Activated T-helper 17 cell treated with anti-CD3 and anti-CD28 coated beads, Interleukin-2, amount 50 U/mL, for 72 hours (primary cell): ENCODE measurements around the gene FBXO5. TPM values are rescaled to one million over a fixed set of nuclear protein-coding genes. Genes with fewer than 3 reads are reported as not detected.
"Not testable (repeated sequence)": the region's sequence is repeated elsewhere in the genome, so short reads cannot be mapped to it uniquely, and the experiment has no call there.

Source experiments
- ATAC-seq: fragments of 150-1000 bp; cut with Tn5 transposase; replicated peaks from 2 replicates; pipeline ENCODE4 v1.10.0; 2021; ENCODE audit warnings: mild to moderate bottlenecking, moderate library complexity
- H3K27ac Mint-ChIP-seq: one replicate; pipeline ENCODE4 v1.8.0; 2022; ENCODE audit warnings: mixed read lengths
- H3K27me3 Mint-ChIP-seq: one replicate; pipeline ENCODE4 v1.8.0; 2022; ENCODE audit warnings: mixed read lengths
- H3K36me3 Mint-ChIP-seq: one replicate; pipeline ENCODE4 v1.8.0; 2022; ENCODE audit warnings: low read depth, mild to moderate bottlenecking, mixed read lengths
- H3K4me1 Mint-ChIP-seq: one replicate; pipeline ENCODE4 v1.8.0; 2022; ENCODE audit warnings: mixed read lengths
- H3K4me3 Mint-ChIP-seq: one replicate; pipeline ENCODE4 v1.8.0; 2022; ENCODE audit warnings: mild to moderate bottlenecking, mixed read lengths
- H3K9me3 Mint-ChIP-seq: one replicate; pipeline ENCODE4 v1.8.0; 2022; ENCODE audit warnings: mixed read lengths
- total RNA-seq, 2 donors: library from RNA; stranded (reverse); gene quantifications; one replicate each; pipeline ENCODE4 v1.2.3, GENCODE V29; 2022

FBXO5 gene
- total RNA-seq, 2 donors from 2014 or later, result 39.7 to 41.4 TPM

- no peak for ATAC-seq
- peaks cover 89% of the 10 kb centered on the region for H3K36me3 Mint-ChIP-seq
- peak overlapping the region; percentile 88 for H3K4me3 Mint-ChIP-seq
- peaks cover 27% of the 10 kb centered on the region for H3K4me1 Mint-ChIP-seq
- H3K27ac Mint-ChIP-seq, result no peak overlapping the region
- H3K27me3 Mint-ChIP-seq, result no peaks in the 10 kb centered on the region
- no peaks in the 10 kb centered on the region for H3K9me3 Mint-ChIP-seq
Measured at GRCh38 chr6:152980656-152981055, 2.2 kb downstream of the FBXO5 start.

DNA sequence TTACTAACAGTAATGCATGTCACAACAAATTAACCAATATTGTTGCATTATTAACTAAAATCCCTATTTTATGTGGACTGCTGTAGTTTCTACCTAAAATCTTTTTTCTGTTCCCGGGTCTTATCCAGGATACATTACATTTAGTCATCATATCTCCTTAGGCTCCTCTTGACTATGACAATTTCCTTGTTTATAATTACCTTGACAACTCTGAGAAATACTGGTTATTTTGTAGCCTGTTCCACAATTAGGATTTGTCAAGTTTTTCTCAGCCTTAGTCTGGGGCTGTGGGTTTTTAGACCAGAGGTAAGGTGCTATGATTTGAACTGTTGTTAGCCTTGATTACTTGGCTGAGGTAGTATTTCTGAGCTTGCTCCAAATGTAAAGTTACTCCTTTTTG is 3.7 kb downstream of the FBXO5 start:
- no peak for ATAC-seq
- H3K4me3 Mint-ChIP-seq, result peak overlapping the region; percentile 88
- no peak overlapping the region for H3K27ac Mint-ChIP-seq
- no peaks in the 10 kb centered on the region for H3K27me3 Mint-ChIP-seq
- peaks cover 29% of the 10 kb centered on the region for H3K4me1 Mint-ChIP-seq
- peaks cover 92% of the 10 kb centered on the region for H3K36me3 Mint-ChIP-seq
- no peaks in the 10 kb centered on the region for H3K9me3 Mint-ChIP-seq

DNA sequence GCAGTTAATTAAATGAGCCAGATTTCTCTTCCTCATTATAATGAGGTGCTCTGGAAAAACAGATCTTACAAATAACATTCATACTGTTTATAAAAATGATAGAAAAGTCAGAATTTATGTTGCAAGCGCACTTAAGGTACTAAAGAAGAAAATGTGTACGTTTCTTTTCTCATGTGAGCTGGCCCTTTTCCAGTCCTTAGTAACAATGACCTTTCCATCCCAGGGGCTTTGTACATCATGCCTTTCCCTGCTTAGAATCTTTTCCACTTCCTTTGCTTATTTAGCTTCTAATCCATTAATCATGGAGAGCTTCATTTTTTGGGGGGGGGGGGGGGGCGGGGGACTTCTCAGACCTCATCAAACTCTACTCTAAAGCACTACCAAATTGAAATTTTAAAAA is 4.8 kb downstream of the FBXO5 start:
- Mint-ChIP-seq H3K36me3 (peaks cover 92% of the 10 kb centered on the region), H3K4me3 (no peak overlapping the region), H3K27me3 (no peaks in the 10 kb centered on the region), H3K4me1 (peaks cover 29% of the 10 kb centered on the region), H3K9me3 (no peaks in the 10 kb centered on the region), H3K27ac (no peak overlapping the region)
- ATAC-seq, result no peak

- Mint-ChIP-seq H3K27me3 (no peaks in the 10 kb centered on the region), H3K36me3 (peaks cover 93% of the 10 kb centered on the region), H3K4me1 (peaks cover 29% of the 10 kb centered on the region), H3K4me3 (no peak overlapping the region), H3K9me3 (no peaks in the 10 kb centered on the region), H3K27ac (no peak overlapping the region)
- no peak for ATAC-seq
Measured at GRCh38 chr6:152977556-152977955, 5.3 kb downstream of the FBXO5 start.

DNA sequence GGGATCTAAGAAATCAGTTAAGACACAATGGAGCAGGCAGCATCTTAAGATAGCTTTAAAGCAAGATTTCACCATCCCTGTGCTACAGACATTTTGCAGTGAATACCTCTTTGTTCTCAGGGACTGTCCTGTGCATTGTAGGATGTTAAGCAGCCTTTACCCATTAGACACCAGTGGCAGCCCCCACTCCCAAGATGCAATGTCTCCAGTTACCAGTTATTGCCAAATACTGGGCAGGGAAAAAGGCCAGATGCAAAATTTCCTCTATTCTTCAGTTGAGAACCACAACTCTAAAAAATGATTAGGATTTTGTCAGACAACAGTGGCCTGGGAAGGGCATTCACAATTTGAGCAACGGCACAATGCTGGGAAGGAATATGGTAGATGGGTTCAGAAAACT is 6.1 kb downstream of the FBXO5 start:
- H3K36me3 Mint-ChIP-seq, result peaks cover 97% of the 10 kb centered on the region
- H3K27ac Mint-ChIP-seq, result no peak overlapping the region
- no peaks in the 10 kb centered on the region for H3K9me3 Mint-ChIP-seq
- no peaks in the 10 kb centered on the region for H3K27me3 Mint-ChIP-seq
- ATAC-seq, result no peak
- peaks cover 29% of the 10 kb centered on the region for H3K4me1 Mint-ChIP-seq
- H3K4me3 Mint-ChIP-seq, result peak overlapping the region; percentile 64

GRCh38 chr6:152975204-152975915 is 7.5 kb downstream of the FBXO5 start:
- peak overlapping the region; percentile 64 for H3K4me3 Mint-ChIP-seq
- no peaks in the 10 kb centered on the region for H3K27me3 Mint-ChIP-seq
- no peak for ATAC-seq
- H3K4me1 Mint-ChIP-seq, result peaks cover 23% of the 10 kb centered on the region
- H3K27ac Mint-ChIP-seq, result no peak overlapping the region
- H3K36me3 Mint-ChIP-seq, result peaks cover 99% of the 10 kb centered on the region
- no peaks in the 10 kb centered on the region for H3K9me3 Mint-ChIP-seq

DNA sequence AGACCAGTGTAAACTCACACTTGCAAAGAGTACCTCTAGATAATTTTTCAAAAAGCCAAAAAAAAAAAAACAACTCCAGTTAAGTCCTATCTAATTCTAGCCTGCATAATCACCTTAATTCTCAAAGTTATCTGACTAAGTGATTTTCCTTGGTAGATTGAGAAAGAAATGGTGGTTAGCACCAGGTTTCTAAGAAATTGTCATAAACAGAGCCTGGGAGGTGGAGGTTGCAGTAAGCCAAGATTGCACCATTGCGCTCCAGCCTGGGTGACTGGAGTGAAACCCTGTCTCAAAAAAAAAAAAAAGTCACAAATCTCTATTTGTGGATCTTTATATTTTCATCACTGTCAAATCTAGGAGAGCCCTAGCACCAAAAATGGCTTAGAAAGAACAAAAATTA is 8.9 kb downstream of the FBXO5 start:
- Mint-ChIP-seq H3K9me3 (peaks cover 7% of the 10 kb centered on the region), H3K36me3 (peaks cover 97% of the 10 kb centered on the region), H3K27ac (no peak overlapping the region), H3K4me1 (peaks cover 17% of the 10 kb centered on the region), H3K4me3 (peak overlapping the region; percentile 4), H3K27me3 (no peaks in the 10 kb centered on the region)
- ATAC-seq, result no peak

DNA sequence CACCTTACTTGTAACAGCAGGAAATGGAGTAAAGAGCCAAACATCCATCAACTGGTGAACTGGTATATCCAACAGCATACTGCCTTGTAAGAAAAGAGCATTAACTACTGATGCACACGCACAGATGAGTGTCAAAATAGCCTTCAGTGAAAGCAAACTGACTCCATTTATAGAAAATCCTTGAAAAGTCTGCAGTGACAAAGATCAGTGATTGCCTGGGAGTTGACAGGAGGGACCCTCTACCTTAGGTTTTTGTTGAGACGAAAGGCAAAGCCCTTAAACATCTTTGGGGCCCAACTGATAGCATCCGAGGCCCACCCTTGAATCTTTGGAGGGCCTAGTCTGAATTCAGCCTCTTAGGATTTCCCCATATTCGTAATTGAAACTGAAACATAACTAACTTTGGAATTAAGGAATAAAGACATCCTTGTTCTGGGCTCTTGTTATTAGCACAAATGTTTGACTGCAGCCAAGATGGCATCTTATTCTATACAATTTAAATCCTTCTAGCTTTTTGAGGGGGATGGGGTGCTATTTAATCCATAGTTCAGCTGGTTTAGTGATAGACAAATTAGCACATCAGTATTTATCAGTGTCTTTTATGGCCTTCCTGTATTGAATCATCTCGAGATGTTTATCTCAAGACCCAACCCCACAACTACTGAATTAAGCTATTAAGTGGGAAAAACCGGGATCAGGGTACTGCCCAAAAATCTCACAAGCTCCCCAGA is 13.0 kb downstream of the FBXO5 start:
- Mint-ChIP-seq H3K9me3 (peaks cover 15% of the 10 kb centered on the region), H3K27me3 (no peaks in the 10 kb centered on the region), H3K4me3 (no peak overlapping the region), H3K27ac (no peak overlapping the region), H3K4me1 (peaks cover under 1% of the 10 kb centered on the region), H3K36me3 (peaks cover 57% of the 10 kb centered on the region)
- no peak for ATAC-seq

DNA sequence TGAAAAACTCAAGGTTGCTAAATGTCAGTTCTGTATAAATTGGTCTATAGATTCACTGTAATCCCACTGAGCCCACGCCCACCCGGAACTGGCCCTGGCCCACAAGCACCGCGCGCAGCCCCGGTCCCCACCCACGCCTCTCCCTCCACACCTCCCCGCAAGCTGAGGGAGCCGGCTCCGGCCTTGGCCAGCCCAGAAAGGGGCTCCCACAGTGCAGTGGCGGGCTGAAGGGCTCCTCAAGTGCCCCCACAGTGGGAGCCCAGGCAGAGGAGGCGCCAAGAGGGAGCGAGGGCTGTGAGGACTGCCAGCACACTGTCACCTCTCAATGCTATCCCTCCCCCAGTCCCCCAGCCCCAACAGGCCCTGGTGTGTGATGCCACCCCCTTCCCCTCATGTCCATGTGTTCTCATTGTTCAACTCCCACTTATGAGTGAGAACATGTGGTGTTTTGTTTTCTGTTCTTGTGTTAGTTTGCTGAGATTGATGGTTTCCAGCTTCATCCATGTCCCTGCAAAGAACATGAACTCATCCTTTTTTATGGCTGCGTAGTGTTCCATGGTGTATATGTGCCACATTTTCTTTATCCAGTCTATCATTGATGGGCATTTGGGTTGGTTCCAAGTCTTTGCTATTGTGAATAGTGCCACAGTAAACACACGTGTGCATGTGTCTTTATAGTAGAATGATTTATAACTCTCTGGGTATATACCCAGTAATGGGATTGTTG is 16.5 kb downstream of the FBXO5 start:
- Mint-ChIP-seq H3K36me3 (peaks cover 22% of the 10 kb centered on the region), H3K9me3 (peaks cover 15% of the 10 kb centered on the region)
- H3K4me1 Mint-ChIP-seq, H3K27ac Mint-ChIP-seq, H3K27me3 Mint-ChIP-seq, H3K4me3 Mint-ChIP-seq, ATAC-seq: not testable (repeated sequence)

DNA sequence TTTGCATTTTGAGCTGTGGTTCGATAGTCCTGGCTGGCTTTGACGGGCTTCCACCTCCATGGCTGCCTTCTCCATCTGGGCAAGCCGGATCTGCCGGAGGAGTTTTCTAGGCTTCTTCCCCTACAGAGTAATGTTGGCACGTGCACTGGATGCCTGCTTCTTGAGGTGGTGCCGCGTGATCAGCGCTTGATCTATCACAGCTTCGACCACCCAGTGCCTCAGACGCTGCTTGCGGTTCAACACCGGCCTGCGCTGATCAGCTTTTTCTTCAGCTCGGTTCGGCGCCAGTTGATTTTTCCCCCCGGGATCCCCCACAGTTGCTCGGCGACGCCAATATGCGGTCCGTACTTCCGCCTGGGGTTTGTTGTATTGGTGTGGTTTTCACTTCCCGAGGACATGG is 23.5 kb downstream of the FBXO5 start:
- Mint-ChIP-seq H3K36me3 (no peaks in the 10 kb centered on the region), H3K27ac (no peak overlapping the region)

DNA sequence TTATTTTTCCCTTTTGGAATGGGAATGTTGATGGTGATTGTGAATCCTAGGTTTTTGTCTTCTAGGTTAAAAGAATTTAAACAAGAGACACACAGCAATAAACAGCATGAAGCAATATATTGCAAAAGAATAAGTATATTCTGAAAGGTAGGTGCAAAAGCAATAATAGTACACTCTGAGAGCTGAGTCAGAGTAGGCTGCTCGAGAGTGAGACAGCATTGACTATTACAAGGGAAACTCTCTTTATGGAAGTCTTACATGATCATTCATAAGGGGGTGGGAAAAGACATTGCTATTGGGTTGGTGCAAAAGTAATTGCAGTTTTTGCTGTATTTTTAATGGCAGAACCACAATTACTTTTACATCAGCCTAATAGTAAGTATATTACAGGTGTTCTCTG is 25.0 kb downstream of the FBXO5 start:
- Mint-ChIP-seq H3K27ac (no peak overlapping the region), H3K4me1 (no peaks in the 10 kb centered on the region), H3K36me3 (no peaks in the 10 kb centered on the region), H3K9me3 (no peaks in the 10 kb centered on the region), H3K4me3 (no peak overlapping the region), H3K27me3 (peaks cover 19% of the 10 kb centered on the region)
- no peak for ATAC-seq

More for the DNA sequence above, 23.5 kb downstream of the FBXO5 start:
- Mint-ChIP-seq H3K4me3 (no peak overlapping the region), H3K9me3 (no peaks in the 10 kb centered on the region), H3K27me3 (peaks cover 15% of the 10 kb centered on the region), H3K4me1 (no peaks in the 10 kb centered on the region)
- ATAC-seq, result no peak

DNA sequence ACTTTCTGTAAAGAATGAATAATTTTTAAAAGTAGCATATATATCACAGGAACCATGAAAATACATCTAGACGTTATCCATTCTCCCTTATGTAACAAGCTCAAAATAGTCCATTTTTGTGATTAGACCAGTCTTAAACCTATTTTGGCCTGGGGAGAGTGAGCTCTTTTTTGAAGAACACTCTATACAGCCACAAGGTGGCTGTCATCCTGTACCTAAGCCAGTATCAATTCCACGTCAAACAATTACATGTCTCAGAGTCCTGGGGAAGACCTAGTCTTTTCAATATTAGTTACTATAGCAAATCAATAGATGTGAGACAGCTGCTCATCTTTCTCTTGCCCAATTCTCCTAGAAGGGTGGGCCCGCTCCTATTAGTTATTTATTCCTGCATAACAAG is 28.4 kb downstream of the FBXO5 start:
- H3K4me1 Mint-ChIP-seq, result no peaks in the 10 kb centered on the region
- no peak for ATAC-seq

DNA sequence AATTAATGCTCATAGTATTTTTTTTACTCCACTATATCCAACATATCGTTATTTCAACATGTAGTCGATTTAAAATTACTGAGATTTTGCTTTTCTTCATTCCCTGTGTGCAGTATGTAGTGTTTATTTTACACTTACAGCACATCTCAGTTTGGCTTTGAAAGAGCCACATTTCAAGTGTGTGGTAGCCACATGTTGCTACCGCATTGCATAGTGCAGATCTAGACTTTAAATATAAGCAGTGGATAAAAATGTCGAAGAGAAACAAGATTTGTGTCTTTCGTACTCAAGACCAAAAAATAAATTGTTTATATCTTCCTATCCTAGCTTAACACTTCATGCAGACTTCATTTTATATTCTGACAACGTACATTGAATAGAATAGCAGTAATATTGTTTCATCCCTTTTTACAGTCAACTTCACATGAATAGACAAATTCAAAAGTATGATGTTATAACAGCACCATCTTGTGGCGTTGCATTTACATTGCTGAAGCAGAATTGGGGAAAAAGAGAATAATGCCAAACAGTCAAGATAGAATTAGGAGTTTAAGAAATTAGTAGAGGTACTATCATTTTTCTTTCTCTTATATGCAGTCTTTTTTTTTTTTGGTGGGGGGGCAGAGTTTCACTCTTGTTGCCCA is 29.9 kb downstream of the FBXO5 start:
- Mint-ChIP-seq H3K27me3 (peaks cover 16% of the 10 kb centered on the region), H3K36me3 (no peaks in the 10 kb centered on the region), H3K4me3 (no peak overlapping the region), H3K27ac (no peak overlapping the region), H3K4me1 (peaks cover 5% of the 10 kb centered on the region), H3K9me3 (no peaks in the 10 kb centered on the region)
- no peak for ATAC-seq

More for the DNA sequence above, 28.4 kb downstream of the FBXO5 start:
- Mint-ChIP-seq H3K4me3 (no peak overlapping the region), H3K9me3 (no peaks in the 10 kb centered on the region), H3K27me3 (peaks cover 10% of the 10 kb centered on the region), H3K27ac (no peak overlapping the region), H3K36me3 (no peaks in the 10 kb centered on the region)

DNA sequence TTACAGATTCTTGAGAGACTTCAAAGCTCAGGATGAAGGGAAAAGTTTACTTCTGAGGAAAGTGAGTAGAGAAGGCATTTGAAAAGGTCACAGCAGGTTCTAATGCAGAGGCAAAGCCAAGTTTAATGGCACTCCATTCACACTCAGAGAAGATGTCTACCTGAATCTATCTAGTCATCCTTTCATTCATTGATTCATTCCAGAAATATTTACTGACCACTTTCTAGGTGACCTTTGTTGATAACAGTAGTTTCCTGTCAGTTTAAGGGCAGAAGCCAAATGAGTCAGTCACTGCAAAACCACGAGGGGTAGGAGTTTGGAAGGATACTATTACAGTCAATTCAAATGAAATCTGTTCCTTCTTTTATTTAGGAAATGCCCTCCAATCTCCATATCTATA is 30.8 kb downstream of the FBXO5 start:
- peak; percentile 59 for ATAC-seq
- peaks cover 8% of the 10 kb centered on the region for H3K4me1 Mint-ChIP-seq
- peaks cover 20% of the 10 kb centered on the region for H3K27me3 Mint-ChIP-seq
- no peak overlapping the region for H3K4me3 Mint-ChIP-seq
- no peak overlapping the region for H3K27ac Mint-ChIP-seq
- no peaks in the 10 kb centered on the region for H3K36me3 Mint-ChIP-seq
- H3K9me3 Mint-ChIP-seq, result no peaks in the 10 kb centered on the region
